K562 (cell line): ENCODE data around the gene CSF1R. TPM values are rescaled to one million over a fixed set of nuclear protein-coding genes. Genes with fewer than 3 reads are reported as not detected.

Experiments used
- ATAC-seq: fragments of 200-7000 bp; cut with Tn5 transposase; 3 replicates; pipeline ENCODE4 v1.9.1; 2020; ENCODE audit warnings: moderate library complexity
- BruUV-seq: library from RNA; stranded (reverse); fragments of 400-500 nt; replicated peaks from 2 replicates; lab custom pipeline; 2021; lab: Mats Ljungman, UMichigan
- CTCF ChIA-PET: fragments of 300-600 bp; formaldehyde crosslinking; extraction: SDS; loops from one replicate; lab custom pipeline; 2021; ENCODE audit warnings: low intra/inter-chr PET ratio; lab: Yijun Ruan, JAX
- POLR2A ChIA-PET: fragments of 300-600, 350-650 bp; sonication (Branson Sonifier 250); formaldehyde crosslinking; extraction: SDS; loops from one replicate; lab custom pipeline; 2021; ENCODE audit warnings: antibody characterized with exemption, inconsistent platforms; lab: Yijun Ruan, JAX
- DNase-seq, 4 experiments: peaks; one replicate each; pipeline versions ENCODE4 v3.0.0 to v3.0.0-alpha.2; 2011 to 2018; ENCODE audit warnings: low spot score in 3 of 4, mixed read lengths in 3 of 4; ENCODE audit errors: extremely low read depth in 1 of 4
- FAIRE-seq: peaks from 2 replicates; lab custom pipeline; 2011; peaks lifted over from hg19 to GRCh38; lab: Jason Lieb, UNC
- H2AFZ ChIP-seq: 2 replicates; pipeline ENCODE4 v1.6.0; 2011; ENCODE audit warnings: low read depth, low read length, control low read depth, inconsistent platforms
- H3K27ac ChIP-seq: fragments of 200-600 bp; 3 replicates; pipeline ENCODE4 v1.8.0; 2011; ENCODE audit warnings: low read depth, mild to moderate bottlenecking, control low read depth, inconsistent platforms, low read length, moderate library complexity, mixed read lengths; ENCODE audit errors: extremely low read depth
- H3K27me3 ChIP-seq, 2 experiments: fragments of 300-600 bp in 1 of 2; 2 replicates in 1 of 2; 3 replicates in 1 of 2; pipeline versions ENCODE4 v1.6.0 to v1.8.0; 2011; ENCODE audit warnings: inconsistent platforms in 2 of 2, low read length in 2 of 2, mild to moderate bottlenecking in 1 of 2, mixed read lengths in 1 of 2, moderate library complexity in 1 of 2; ENCODE audit not compliant: control insufficient read depth in 2 of 2, insufficient read depth in 2 of 2
- H3K36me3 ChIP-seq: fragments of 300-600 bp; 3 replicates; pipeline ENCODE4 v1.8.0; 2011; ENCODE audit warnings: mild to moderate bottlenecking, low read length, inconsistent platforms; ENCODE audit not compliant: control insufficient read depth, insufficient read depth
- H3K4me1 ChIP-seq, 2 experiments: fragments of 200-600 bp in 1 of 2; replicated peaks in 1 of 2; 2 replicates in 1 of 2; 3 replicates in 1 of 2; pipeline versions ENCODE4 v1.5.1 to v1.8.0; 2011; ENCODE audit warnings: inconsistent platforms in 2 of 2, low read length in 2 of 2, mild to moderate bottlenecking in 1 of 2, mixed read lengths in 1 of 2, moderate library complexity in 1 of 2; ENCODE audit not compliant: control insufficient read depth in 2 of 2, insufficient read depth in 2 of 2
- H3K4me2 ChIP-seq: 2 replicates; pipeline ENCODE4 v1.6.1; 2011; ENCODE audit warnings: low read length, control low read depth, inconsistent platforms, mixed read lengths; ENCODE audit not compliant: insufficient read depth
- H3K4me3 ChIP-seq: fragments of 200-600 bp; sonication (generic), shearing (Covaris generic); 2 replicates; pipeline ENCODE4 v1.5.1; 2016; ENCODE audit warnings: control low read depth, inconsistent platforms
- H3K79me2 ChIP-seq: fragments of 200-600 bp; 3 replicates; pipeline ENCODE4 v1.8.0; 2011; ENCODE audit warnings: low read length, inconsistent platforms; ENCODE audit not compliant: control insufficient read depth, insufficient read depth
- H3K9ac ChIP-seq, 2 experiments: 2 replicates each; pipeline versions ENCODE4 v1.6.0 to v1.6.1; 2011; ENCODE audit warnings: low read depth in 2 of 2, low read length in 2 of 2, control low read depth in 1 of 2, inconsistent platforms in 1 of 2, mild to moderate bottlenecking in 1 of 2, mixed read lengths in 1 of 2; ENCODE audit not compliant: insufficient read depth in 1 of 2
- H3K9me1 ChIP-seq: one replicate; pipeline ENCODE4 v1.6.0; 2011; ENCODE audit warnings: inconsistent platforms, mild to moderate bottlenecking, low read length, moderate library complexity; ENCODE audit not compliant: control insufficient read depth, insufficient read depth
- H3K9me3 ChIP-seq: replicated peaks from 2 replicates; pipeline ENCODE4 v1.5.1; 2011; ENCODE audit warnings: low read depth, low read length, inconsistent platforms; ENCODE audit not compliant: control insufficient read depth, insufficient read depth
- H4K20me1 ChIP-seq: replicated peaks from 2 replicates; pipeline ENCODE4 v1.6.1; 2011; ENCODE audit warnings: low read length, inconsistent platforms, mixed read lengths; ENCODE audit not compliant: control insufficient read depth, insufficient read depth
- NFE2 ChIP-seq: IDR thresholded peaks from 2 replicates; pipeline ENCODE4 v1.6.1; 2014; ENCODE audit warnings: antibody characterized with exemption, low read depth
- NR1H2 ChIP-seq: sonication (generic); formaldehyde crosslinking; IDR thresholded peaks from 2 replicates; pipeline ENCODE4 v1.4.0; 2020; ENCODE audit warnings: mild to moderate bottlenecking, missing genetic modification reagents
- PKNOX1 ChIP-seq: fragments of 450-650 bp; IDR thresholded peaks from 2 replicates; pipeline ENCODE4 v1.6.1; 2016
- RBM39 ChIP-seq: fragments of 200-400 bp; formaldehyde crosslinking; optimal IDR thresholded peaks from 2 replicates; pipeline ENCODE3; 2018; ENCODE audit warnings: low read depth, low read length
- TCFL5 ChIP-seq: fragments of 250-450 bp; sonication (Bioruptor Pico); conservative IDR thresholded peaks from 2 replicates; pipeline ENCODE4 v1.6.1; 2021; ENCODE audit warnings: mild to moderate bottlenecking, moderate library complexity, matching md5 sums
- ZBTB34 ChIP-seq: fragments of 250-450 bp; sonication (Bioruptor Pico); IDR thresholded peaks from 2 replicates; pipeline ENCODE4 v1.8.0; 2021; ENCODE audit warnings: mild to moderate bottlenecking, moderate library complexity
- ZFP1 ChIP-seq: fragments of 450-650 bp; formaldehyde crosslinking; IDR thresholded peaks from 2 replicates; pipeline ENCODE4 v1.4.0; 2020; ENCODE audit warnings: mild to moderate bottlenecking, mixed read lengths
- ZHX1 ChIP-seq: fragments of 150-350 bp; conservative IDR thresholded peaks from 2 replicates; pipeline ENCODE4 v1.6.1; 2014; ENCODE audit warnings: low read length
- ZNF124 ChIP-seq: sonication (generic); formaldehyde crosslinking; IDR thresholded peaks from 2 replicates; pipeline ENCODE4 v1.8.1; 2022; ENCODE audit warnings: missing genetic modification reagents
- ZNF217 ChIP-seq: sonication (generic); formaldehyde crosslinking; IDR thresholded peaks from 2 replicates; pipeline ENCODE4 v1.8.0; 2022; ENCODE audit warnings: mild to moderate bottlenecking, missing genetic modification reagents
- ZNF274 ChIP-seq: IDR thresholded peaks from 2 replicates; pipeline ENCODE4 v1.6.1; 2011; ENCODE audit warnings: low read depth, mild to moderate bottlenecking, low read length, moderate library complexity, borderline replicate concordance
- ZNF277 ChIP-seq: fragments of 250-450 bp; sonication (Bioruptor Pico); IDR thresholded peaks from 2 replicates; pipeline ENCODE4 v1.8.0; 2022; ENCODE audit warnings: inconsistent platforms, mild to moderate bottlenecking, moderate library complexity, borderline replicate concordance
- ZNF282 ChIP-seq: sonication (generic); formaldehyde crosslinking; IDR thresholded peaks from 2 replicates; pipeline ENCODE4 v1.8.1; 2023; ENCODE audit warnings: missing genetic modification reagents
- ZNF354B ChIP-seq: fragments of 250-450 bp; sonication (Bioruptor Pico); IDR thresholded peaks from 2 replicates; pipeline ENCODE4 v1.4.0; 2020
- ZNF778 ChIP-seq: fragments of 450-650 bp; formaldehyde crosslinking; IDR thresholded peaks from 2 replicates; pipeline ENCODE4 v1.4.0; 2020; ENCODE audit warnings: mild to moderate bottlenecking, moderate library complexity
- WGBS: fragments of 100-300 bp; shearing (Covaris generic); methylation state at CpG from one replicate; pipeline ENCODE4 v1.1.6; 2016; ENCODE audit warnings: low coverage, mixed read lengths; ENCODE audit not compliant: insufficient coverage; ENCODE audit errors: missing lambda C conversion rate; 5-methylcytosine and 5-hydroxymethylcytosine counted together
- in situ Hi-C: fragments of 300-500 bp; cut with MboI; formaldehyde crosslinking; loops from 4 replicates; pipeline ENCODE4 v1.15.0; 2018; ENCODE audit warnings: inconsistent platforms, mixed read lengths
- intact Hi-C: fragments of 100-400 bp; cut with micrococcal nuclease; formaldehyde crosslinking; loops from 2 replicates; pipeline ENCODE4 v1.14.2; 2022
- polyA plus RNA-seq, 8 experiments: library from polyadenylated mRNA; depleted of rRNA in 4 of 8; stranded (reverse) in 5 of 8; unstranded in 3 of 8; fragments of >200 nt; fragmentation: Nextera tagmentation in 2 of 8; fragmentation: Illumina TruSeq in 1 of 8; extraction: Ambion mirVana in 2 of 8; extraction: Trizol in 1 of 8; gene quantifications; 2 replicates each; pipeline versions ENCODE4 v1.2.1 to v1.2.3, GENCODE V29; 2011 to 2014; ENCODE audit warnings: inconsistent platforms in 1 of 8, missing spikeins in 1 of 8
- total RNA-seq, 7 experiments: library from RNA; depleted of rRNA in 6 of 7; stranded (reverse); fragments of >200 nt in 6 of 7; fragmentation: Illumina TruSeq in 2 of 7; extraction: Trizol in 2 of 7; gene quantifications; 2 replicates each; pipeline versions ENCODE4 v1.2.1 to v1.2.3, GENCODE V29; 2011 to 2021; ENCODE audit warnings: low replicate concordance in 1 of 7

The CSF1R gene
- total and polyA plus RNA-seq, 9 of the 15 experiments (the other 6 are each of a cell fraction or from before 2014, with no cell fraction given) = 0.03 to 0.64 (median 0.20) TPM; not detected in 6

DNA sequence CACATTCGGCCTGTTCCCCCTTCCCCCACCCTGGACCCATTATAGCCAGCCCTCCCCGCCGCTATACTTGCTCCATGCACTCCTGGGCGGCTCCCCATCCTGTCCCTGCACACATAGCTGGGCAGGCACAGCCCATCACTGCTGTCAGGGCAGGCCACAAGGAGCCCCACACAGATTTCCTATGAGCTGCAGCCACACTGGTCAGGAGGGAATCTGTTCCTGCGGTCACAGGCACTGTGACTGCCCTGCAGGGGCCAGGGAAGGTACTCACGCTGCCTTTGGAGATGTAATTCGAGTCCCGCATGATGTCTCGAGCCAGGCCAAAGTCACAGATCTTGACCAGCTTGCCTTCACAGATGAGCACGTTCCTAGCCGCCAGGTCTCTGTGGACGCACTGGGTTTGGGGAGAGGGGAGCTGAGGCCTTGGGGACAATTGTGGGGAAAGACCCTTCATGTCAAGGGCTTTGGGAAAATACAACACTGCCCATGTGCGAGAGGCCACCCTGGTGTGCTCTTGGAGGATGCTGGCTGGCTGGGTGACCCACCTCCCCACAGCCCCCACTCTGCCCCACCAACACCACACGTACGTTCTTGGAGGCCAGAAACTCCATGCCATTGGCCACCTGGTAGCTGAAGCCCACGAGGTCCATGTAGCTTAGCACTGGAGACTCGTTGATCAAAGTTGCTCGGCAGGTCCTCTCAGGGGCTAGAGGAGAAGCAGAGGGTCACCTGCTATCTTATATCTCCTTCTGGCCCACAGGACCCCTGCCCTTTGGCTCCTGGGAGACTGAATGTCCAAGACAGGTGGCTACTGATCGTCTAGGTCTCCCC lies 34.5 kb upstream of the CSF1R start:
- ChIA-PET CTCF (no interaction called here), POLR2A (interaction anchor here (0.7 kb wide), 1 partner anchor 10 kb away, joined by 3 read pairs; no protein-coding TSS in a partner anchor)
- Histone ChIP-seq H3K27ac (no peak overlapping the region), H3K27me3 (no peaks in the 10 kb centered on the region), H3K79me2 (no peaks in the 10 kb centered on the region), H3K4me2 (no peak overlapping the region), H3K4me3 (no peak overlapping the region), H3K4me1 (peaks cover 14 to 27% of the 10 kb centered on the region in 2 experiments; a peak in 4 of 5 replicates), H4K20me1 (no peaks in the 10 kb centered on the region), H3K36me3 (no peaks in the 10 kb centered on the region), H3K9me3 (no peaks in the 10 kb centered on the region), H3K9me1 (no peaks in the 10 kb centered on the region), H2AFZ (no peak overlapping the region), H3K9ac (peak overlapping the region in 1 of 2 experiments; percentile 55; a peak in 2 of 4 replicates)
- intact Hi-C loops (loop anchor here (10.0 kb wide), 2 partner anchors 46 to 286 kb away; no protein-coding TSS in a partner anchor), in situ Hi-C loops (no loop called here)
- no peak for DNase-seq
- no peak for ATAC-seq
- BruUV-seq = no TSS peak
- no peak for FAIRE-seq
- WGBS = 60% methylated on average over 18 of the region's 19 CpGs
- TF ChIP-seq NFE2 (no peak), ZNF274 (no peak), TCFL5 (no peak), PKNOX1 (no peak), ZNF778 (CRISPR knock-in tag) (no peak), ZNF277 (CRISPR knock-in tag) (no peak), ZFP1 (CRISPR knock-in tag) (no peak), ZNF124 (CRISPR knock-in tag) (no peak), ZNF282 (CRISPR knock-in tag) (no peak), NR1H2 (CRISPR knock-in tag) (no peak), ZNF354B (no peak), ZNF217 (CRISPR knock-in tag) (no peak), ZBTB34 (CRISPR knock-in tag) (no peak), RBM39 (no peak), ZHX1 (no peak)
